ENCODE results near the gene SRRM3.
"Not testable (repeated sequence)": the region's sequence is repeated elsewhere in the genome, so short reads cannot be mapped to it uniquely, and the experiment has no call there.

Gene SRRM3

GRCh38 chr7:76333511-76334101 lies 131.9 kb downstream of the SRRM3 start:
- 95 to 98% methylated on average over 13 to 14 of the region's 14 CpGs for WGBS, 2 experiments (ENCODE audit: insufficient coverage in 2 of 2)
- H3K36me3 ChIP-seq (ENCODE audit: control insufficient read depth, insufficient read depth, low read length) = peaks cover 91% of the 10 kb centered on the region
- no peak overlapping the region for H3K27ac ChIP-seq (ENCODE audit: low read depth, low read length, severe bottlenecking)
- H3K4me3 ChIP-seq (ENCODE audit: extremely low read depth, insufficient read depth, low read length, poor library complexity, severe bottlenecking) = no peak overlapping the region
- H3K4me1 ChIP-seq (ENCODE audit: control insufficient read depth, insufficient read depth, low read length, poor library complexity, severe bottlenecking) = no peaks in the 10 kb centered on the region
- no peaks in the 10 kb centered on the region for H3K9me3 ChIP-seq (ENCODE audit: control insufficient read depth, low read length)

GRCh38 chr7:76334320-76334967 lies 132.7 kb downstream of the SRRM3 start:
- 87 to 95% methylated on average over 2 to 3 of the region's 6 CpGs for WGBS, 2 experiments (ENCODE audit: insufficient coverage in 2 of 2)
- Histone ChIP-seq H3K27ac (ENCODE audit: low read depth, low read length, severe bottlenecking) (no peak overlapping the region), H3K4me3 (ENCODE audit: extremely low read depth, insufficient read depth, low read length, poor library complexity, severe bottlenecking) (no peak overlapping the region), H3K9me3 (ENCODE audit: control insufficient read depth, low read length) (no peaks in the 10 kb centered on the region), H3K4me1 (ENCODE audit: control insufficient read depth, insufficient read depth, low read length, poor library complexity, severe bottlenecking) (no peaks in the 10 kb centered on the region), H3K36me3 (ENCODE audit: control insufficient read depth, insufficient read depth, low read length) (peaks cover 89% of the 10 kb centered on the region)

GRCh38 chr7:76335417-76335816 lies 133.7 kb downstream of the SRRM3 start:
- H3K4me3 ChIP-seq (ENCODE audit: extremely low read depth, insufficient read depth, low read length, poor library complexity, severe bottlenecking); H3K9me3 ChIP-seq (ENCODE audit: control insufficient read depth, low read length); H3K27ac ChIP-seq (ENCODE audit: low read depth, low read length, severe bottlenecking); H3K4me1 ChIP-seq (ENCODE audit: control insufficient read depth, insufficient read depth, low read length, poor library complexity, severe bottlenecking): not testable (repeated sequence)
- peaks cover 89% of the 10 kb centered on the region for H3K36me3 ChIP-seq (ENCODE audit: control insufficient read depth, insufficient read depth, low read length)
- WGBS, 2 experiments (ENCODE audit: insufficient coverage in 2 of 2) = 83 to 100% methylated on average over 1 of the region's 2 CpGs

GRCh38 chr7:76336094-76336493 lies 134.4 kb downstream of the SRRM3 start:
- H3K36me3 ChIP-seq (ENCODE audit: control insufficient read depth, insufficient read depth, low read length) = peaks cover 89% of the 10 kb centered on the region
- H3K4me1 ChIP-seq (ENCODE audit: control insufficient read depth, insufficient read depth, low read length, poor library complexity, severe bottlenecking) = no peaks in the 10 kb centered on the region
- H3K27ac ChIP-seq (ENCODE audit: low read depth, low read length, severe bottlenecking) = no peak overlapping the region
- H3K4me3 ChIP-seq (ENCODE audit: extremely low read depth, insufficient read depth, low read length, poor library complexity, severe bottlenecking) = no peak overlapping the region
- no peaks in the 10 kb centered on the region for H3K9me3 ChIP-seq (ENCODE audit: control insufficient read depth, low read length)

Measured in mesodermal cell (in vitro differentiated cells).